NCI-H446 (cell line): Measurements from ENCODE around the gene CNTNAP5.
"Not testable (repeated sequence)": the region's sequence is repeated elsewhere in the genome, so short reads cannot be mapped to it uniquely, and the experiment has no call there.

Experiments
- DNase-seq, 2 experiments: peaks; one replicate each; lab custom pipeline; 2025; lab: John Stamatoyannopoulos, UW

CNTNAP5 gene

GRCh38 chr2:124320051-124320688, 295.1 kb downstream of the CNTNAP5 start:
- no peak for DNase-seq

GRCh38 chr2:124323321-124323720, 298.2 kb downstream of the CNTNAP5 start:
- no peak for DNase-seq

GRCh38 chr2:124325667-124326440, 300.8 kb downstream of the CNTNAP5 start:
- peak in 1 of 2 experiments; percentile 28 for DNase-seq

GRCh38 chr2:124327303-124327702, 302.2 kb downstream of the CNTNAP5 start:
- no peak for DNase-seq

GRCh38 chr2:124328397-124328796, 303.3 kb downstream of the CNTNAP5 start:
- DNase-seq: no peak

GRCh38 chr2:124333784-124334183, 308.7 kb downstream of the CNTNAP5 start:
- no peak for DNase-seq

- DNase-seq: no peak
These were observed 310.0 kb downstream of the CNTNAP5 start for GRCh38 chr2:124335058-124335457.

GRCh38 chr2:124339709-124340108, 314.6 kb downstream of the CNTNAP5 start:
- DNase-seq: no peak

- no peak for DNase-seq
These were observed 318.9 kb downstream of the CNTNAP5 start for GRCh38 chr2:124343827-124344498.

GRCh38 chr2:124347209-124347608, 322.1 kb downstream of the CNTNAP5 start:
- DNase-seq: no peak

GRCh38 chr2:124353656-124354055, 328.6 kb downstream of the CNTNAP5 start:
- no peak for DNase-seq

- DNase-seq: no peak
These were observed 329.4 kb downstream of the CNTNAP5 start for GRCh38 chr2:124354466-124354865.

GRCh38 chr2:124361966-124362365, 336.9 kb downstream of the CNTNAP5 start:
- not testable (repeated sequence) for DNase-seq

- no peak for DNase-seq
These were observed 344.1 kb downstream of the CNTNAP5 start for GRCh38 chr2:124369181-124369580.

- DNase-seq: no peak
These were observed 355.2 kb downstream of the CNTNAP5 start for GRCh38 chr2:124380221-124380749.

- no peak for DNase-seq
These were observed 357.1 kb downstream of the CNTNAP5 start for GRCh38 chr2:124382067-124382618.

GRCh38 chr2:124395961-124396360, 370.9 kb downstream of the CNTNAP5 start:
- no peak for DNase-seq

- no peak for DNase-seq
These were observed 377.2 kb downstream of the CNTNAP5 start for GRCh38 chr2:124402274-124402673.

GRCh38 chr2:124407836-124408534, 382.9 kb downstream of the CNTNAP5 start:
- DNase-seq: not testable (repeated sequence)

- DNase-seq: no peak
These were observed 399.0 kb downstream of the CNTNAP5 start for GRCh38 chr2:124424074-124424473.

- no peak for DNase-seq
These were observed 401.0 kb downstream of the CNTNAP5 start for GRCh38 chr2:124426122-124426521.

- DNase-seq: peak; percentile 2 to 62
These were observed 401.5 kb downstream of the CNTNAP5 start for GRCh38 chr2:124426625-124427024.
